Head of caudate nucleus (tissue), 42 donors: ENCODE results near the gene NEU2.
A peak's percentile ranks its signal among the peaks of the same experiment; 100 is the strongest.

Experiments
- DNase-seq, 42 donors: peaks; one replicate each; pipeline versions ENCODE4 v3.0.0 to v3.0.0-alpha.2; 2020 to 2021; ENCODE audit warnings: mixed read lengths in 7 of 42
- intact Hi-C: fragments of 100-400 bp; cut with DNase I; formaldehyde crosslinking; loops from one replicate; pipeline ENCODE4 v1.15.0; 2022

The NEU2 gene

GRCh38 chr2:233048569-233049193 is 16.2 kb downstream of the NEU2 start:
- intact Hi-C loops, result no loop called here
- DNase-seq, result peak in 7 of 42 donors; percentile 24 to 52 (median 42)

- intact Hi-C loops, result no loop called here
- peak in 4 of 42 donors; percentile 26 to 32 (median 28) for DNase-seq
Observed at GRCh38 chr2:233049194-233049761, 16.8 kb downstream of the NEU2 start.

- DNase-seq, result peak in 4 of 42 donors; percentile 7 to 35 (median 27)
- intact Hi-C loops, result loop anchor here (10.0 kb wide), 3 partner anchors 183 to 447 kb away; no protein-coding TSS in a partner anchor
Observed at GRCh38 chr2:233051241-233052149, 19.0 kb downstream of the NEU2 start.

- peak in 2 of 42 donors; percentile 7 to 20 for DNase-seq
- intact Hi-C loops, result loop anchor here (10.0 kb wide), 3 partner anchors 182 to 448 kb away; no protein-coding TSS in a partner anchor
Observed at GRCh38 chr2:233052517-233052916, 20.0 kb downstream of the NEU2 start.

GRCh38 chr2:233053928-233054784 is 21.7 kb downstream of the NEU2 start:
- intact Hi-C loops, result loop anchor here (10.0 kb wide), 3 partner anchors 181 to 449 kb away; no protein-coding TSS in a partner anchor
- DNase-seq, result peak in 41 of 42 donors; percentile 54 to 91 (median 74)

GRCh38 chr2:233055362-233055761 is 22.9 kb downstream of the NEU2 start:
- DNase-seq, result no peak
- intact Hi-C loops, result loop anchor here (10.0 kb wide), 3 partner anchors 179 to 451 kb away; no protein-coding TSS in a partner anchor

- intact Hi-C loops, result loop anchor here (10.0 kb wide), 3 partner anchors 178 to 452 kb away; no protein-coding TSS in a partner anchor
- peak in 2 of 42 donors; percentile 19 to 36 for DNase-seq
Observed at GRCh38 chr2:233056961-233057605, 24.6 kb downstream of the NEU2 start.

GRCh38 chr2:233058717-233059546 is 26.5 kb downstream of the NEU2 start:
- intact Hi-C loops, result loop anchor here (10.0 kb wide), 3 partner anchors 176 to 454 kb away; no protein-coding TSS in a partner anchor

GRCh38 chr2:233059547-233059796 is 27.0 kb downstream of the NEU2 start:
- intact Hi-C loops, result loop anchor here (10.0 kb wide), 3 partner anchors 175 to 455 kb away; no protein-coding TSS in a partner anchor
- peak in 3 of 42 donors; percentile 7 to 36 (median 24) for DNase-seq

More at GRCh38 chr2:233058717-233059546, 26.5 kb downstream of the NEU2 start:
- DNase-seq, result peak in 4 of 42 donors; percentile 4 to 41 (median 21)

GRCh38 chr2:233059797-233060500 is 27.5 kb downstream of the NEU2 start, which contains the start of gene INPP5D:
Gene INPP5D (plus strand): TSS chr2:233060342. CDS start chr2:233060479, 137 bp downstream.
- intact Hi-C loops, result loop anchor here (10.0 kb wide), 3 partner anchors 175 to 455 kb away; no protein-coding TSS in a partner anchor
- peak in 8 of 42 donors; percentile 30 to 53 (median 38) for DNase-seq

- DNase-seq, result peak in 2 of 42 donors; percentile 32 to 36
Observed at GRCh38 chr2:233060501-233060979, 28.1 kb downstream of the NEU2 start.

GRCh38 chr2:233060980-233061590 is 28.6 kb downstream of the NEU2 start:
- intact Hi-C loops, result no loop called here
- DNase-seq, result peak in 3 of 42 donors; percentile 32 to 43 (median 35)

More at GRCh38 chr2:233060501-233060979, 28.1 kb downstream of the NEU2 start:
- intact Hi-C loops, result no loop called here

- peak in 8 of 42 donors; percentile 28 to 65 (median 44) for DNase-seq
- intact Hi-C loops, result no loop called here
Observed at GRCh38 chr2:233061591-233062450, 29.3 kb downstream of the NEU2 start.

GRCh38 chr2:233062451-233062850 is 30.0 kb downstream of the NEU2 start:
- peak in 3 of 42 donors; percentile 19 to 38 (median 31) for DNase-seq
- intact Hi-C loops, result no loop called here

GRCh38 chr2:233062946-233063268 is 30.4 kb downstream of the NEU2 start:
- intact Hi-C loops, result no loop called here
- DNase-seq, result no peak
